Tibial nerve (tissue), 4 donors: ENCODE data around the gene ZNF597.

Source experiments
- EP300 ChIP-seq, 2 donors: sonication (generic); formaldehyde crosslinking; IDR thresholded peaks; one replicate each; pipeline ENCODE4 v1.6.1; 2017; ENCODE audit warnings: antibody characterized with exemption in 2 of 2, mild to moderate bottlenecking in 1 of 2
- POLR2A ChIP-seq, 2 donors: fragments of 450-650 bp; IDR thresholded peaks; one replicate each; pipeline ENCODE4 v1.6.1; 2017; ENCODE audit warnings: antibody characterized with exemption in 2 of 2, mild to moderate bottlenecking in 2 of 2, moderate library complexity in 2 of 2
- TF ChIP-seq, protein P1 (sequence below), 5 experiments: fragments of 200-600 bp in 3 of 5; fragments of 450-650 bp in 2 of 5; sonication (generic) in 3 of 5; IDR thresholded peaks; one replicate each; pipeline ENCODE4 v1.5.1; 2016 to 2019; ENCODE audit warnings: antibody characterized with exemption in 5 of 5, mild to moderate bottlenecking in 3 of 5, moderate library complexity in 2 of 5

DNA sequence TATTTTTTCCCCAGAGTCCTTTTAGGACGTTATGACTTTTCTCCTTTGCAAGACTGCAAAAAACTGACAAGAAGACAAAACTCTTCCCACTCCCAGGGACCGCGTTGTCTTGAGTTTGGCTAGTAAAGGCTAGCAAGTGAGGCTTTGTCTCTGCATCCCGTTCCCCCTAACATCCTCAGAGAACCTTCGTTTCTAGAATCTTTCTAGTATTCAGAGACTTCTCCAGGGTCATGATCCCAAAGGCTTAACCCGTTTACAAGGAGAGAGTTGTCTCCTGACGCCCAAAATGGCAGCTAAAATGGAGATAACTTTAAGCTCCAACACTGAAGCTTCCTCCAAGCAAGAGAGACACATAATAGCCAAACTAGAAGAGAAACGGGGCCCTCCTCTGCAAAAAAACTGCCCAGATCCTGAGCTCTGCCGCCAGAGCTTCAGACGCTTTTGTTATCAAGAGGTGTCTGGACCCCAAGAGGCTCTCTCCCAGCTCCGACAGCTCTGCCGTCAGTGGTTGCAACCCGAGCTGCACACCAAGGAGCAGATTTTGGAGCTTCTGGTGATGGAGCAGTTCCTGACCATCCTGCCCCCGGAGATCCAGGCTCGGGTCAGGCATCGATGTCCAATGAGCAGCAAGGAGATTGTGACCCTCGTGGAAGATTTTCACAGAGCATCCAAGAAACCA is 41.4 kb downstream of the ZNF597 start:
- TF ChIP-seq, protein P1, sequence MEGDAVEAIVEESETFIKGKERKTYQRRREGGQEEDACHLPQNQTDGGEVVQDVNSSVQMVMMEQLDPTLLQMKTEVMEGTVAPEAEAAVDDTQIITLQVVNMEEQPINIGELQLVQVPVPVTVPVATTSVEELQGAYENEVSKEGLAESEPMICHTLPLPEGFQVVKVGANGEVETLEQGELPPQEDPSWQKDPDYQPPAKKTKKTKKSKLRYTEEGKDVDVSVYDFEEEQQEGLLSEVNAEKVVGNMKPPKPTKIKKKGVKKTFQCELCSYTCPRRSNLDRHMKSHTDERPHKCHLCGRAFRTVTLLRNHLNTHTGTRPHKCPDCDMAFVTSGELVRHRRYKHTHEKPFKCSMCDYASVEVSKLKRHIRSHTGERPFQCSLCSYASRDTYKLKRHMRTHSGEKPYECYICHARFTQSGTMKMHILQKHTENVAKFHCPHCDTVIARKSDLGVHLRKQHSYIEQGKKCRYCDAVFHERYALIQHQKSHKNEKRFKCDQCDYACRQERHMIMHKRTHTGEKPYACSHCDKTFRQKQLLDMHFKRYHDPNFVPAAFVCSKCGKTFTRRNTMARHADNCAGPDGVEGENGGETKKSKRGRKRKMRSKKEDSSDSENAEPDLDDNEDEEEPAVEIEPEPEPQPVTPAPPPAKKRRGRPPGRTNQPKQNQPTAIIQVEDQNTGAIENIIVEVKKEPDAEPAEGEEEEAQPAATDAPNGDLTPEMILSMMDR (IDR thresholded peaks at IDR 0.05), result no peak
- TF ChIP-seq POLR2A (IDR thresholded peaks at IDR 0.05), result no peak
- TF ChIP-seq EP300 (IDR thresholded peaks at IDR 0.05), result no peak
